ENCODE measurements around the gene GPC6. TPM values are rescaled to one million over a fixed set of nuclear protein-coding genes. Genes with fewer than 3 reads are reported as not detected.

Gene GPC6
- total and polyA plus RNA-seq, 2 experiments from 2014 or later, result 26.0 to 92.8 TPM

- Histone ChIP-seq H3K36me3 (replicated peaks; ENCODE audit: insufficient read depth, low read depth) (no peaks in the 10 kb centered on the region), H3K79me2 (no peaks in the 10 kb centered on the region), H3K4me3 (no peak overlapping the region), H3K27ac (no peak overlapping the region), H3K4me1 (ENCODE audit: insufficient read depth) (peaks cover 26% of the 10 kb centered on the region), H3K9me2 (replicated peaks; ENCODE audit: insufficient read depth) (no peaks in the 10 kb centered on the region), H3K4me2 (peak overlapping the region; percentile 40), H2AFZ (no peak overlapping the region), H3K27me3 (no peaks in the 10 kb centered on the region), H4K20me1 (ENCODE audit: insufficient read depth, poor library complexity, severe bottlenecking) (no peaks in the 10 kb centered on the region), H3K9me3 (ENCODE audit: low read depth) (no peaks in the 10 kb centered on the region)
- WGBS (ENCODE audit: low lambda C conversion rate, missing lambda C conversion rate), result 44% methylated on average over 6 of the region's 7 CpGs
- no peak for DNase-seq (ENCODE audit: low spot score)
- TF ChIP-seq EZH2 (IDR thresholded peaks at IDR 0.05; ENCODE audit: borderline replicate concordance) (no peak), CTCF (IDR thresholded peaks at IDR 0.05; ENCODE audit: poor library complexity) (no peak), EZH2phosphoT487 (IDR thresholded peaks at IDR 0.05; ENCODE audit: low read depth, severe bottlenecking, unreplicated experiment) (no peak)
Observed at GRCh38 chr13:94033830-94034642, 807.4 kb downstream of the GPC6 start.

- Histone ChIP-seq H3K4me3 (no peak overlapping the region), H3K4me2 (no peak overlapping the region), H3K9me3 (ENCODE audit: low read depth) (no peaks in the 10 kb centered on the region), H4K20me1 (ENCODE audit: insufficient read depth, poor library complexity, severe bottlenecking) (no peaks in the 10 kb centered on the region), H3K36me3 (replicated peaks; ENCODE audit: insufficient read depth, low read depth) (no peaks in the 10 kb centered on the region), H3K27ac (no peak overlapping the region), H3K9me2 (replicated peaks; ENCODE audit: insufficient read depth) (no peaks in the 10 kb centered on the region), H3K27me3 (no peaks in the 10 kb centered on the region), H2AFZ (no peak overlapping the region), H3K79me2 (no peaks in the 10 kb centered on the region), H3K4me1 (ENCODE audit: insufficient read depth) (no peaks in the 10 kb centered on the region)
- WGBS (ENCODE audit: low lambda C conversion rate, missing lambda C conversion rate), result 86% methylated on average over 5 of the region's 5 CpGs
- DNase-seq (ENCODE audit: low spot score), result no peak
- TF ChIP-seq EZH2phosphoT487 (IDR thresholded peaks at IDR 0.05; ENCODE audit: low read depth, severe bottlenecking, unreplicated experiment) (no peak), EZH2 (IDR thresholded peaks at IDR 0.05; ENCODE audit: borderline replicate concordance) (no peak), CTCF (IDR thresholded peaks at IDR 0.05; ENCODE audit: poor library complexity) (no peak)
Observed at GRCh38 chr13:94050039-94050438, 823.4 kb downstream of the GPC6 start.

- H3K4me1 ChIP-seq (ENCODE audit: insufficient read depth), result no peaks in the 10 kb centered on the region
- no peak overlapping the region for H3K4me3 ChIP-seq
- H3K27me3 ChIP-seq, result no peaks in the 10 kb centered on the region
- no peaks in the 10 kb centered on the region for H3K9me2 ChIP-seq (replicated peaks; ENCODE audit: insufficient read depth)
- H3K9me3 ChIP-seq (ENCODE audit: low read depth), result no peaks in the 10 kb centered on the region
- no peaks in the 10 kb centered on the region for H3K36me3 ChIP-seq (replicated peaks; ENCODE audit: insufficient read depth, low read depth)
- H4K20me1 ChIP-seq (ENCODE audit: insufficient read depth, poor library complexity, severe bottlenecking), result no peaks in the 10 kb centered on the region
- TF ChIP-seq CTCF (IDR thresholded peaks at IDR 0.05; ENCODE audit: poor library complexity), result no peak
- TF ChIP-seq EZH2 (IDR thresholded peaks at IDR 0.05; ENCODE audit: borderline replicate concordance), result no peak
- TF ChIP-seq EZH2phosphoT487 (IDR thresholded peaks at IDR 0.05; ENCODE audit: low read depth, severe bottlenecking, unreplicated experiment), result no peak
- H3K27ac ChIP-seq, result no peak overlapping the region
- H3K79me2 ChIP-seq, result no peaks in the 10 kb centered on the region
- no peak overlapping the region for H3K4me2 ChIP-seq
- no peak overlapping the region for H2AFZ ChIP-seq
- 95% methylated on average over 2 of the region's 2 CpGs for WGBS (ENCODE audit: low lambda C conversion rate, missing lambda C conversion rate)
- DNase-seq (ENCODE audit: low spot score), result no peak
Observed at GRCh38 chr13:94050686-94051085, 824.1 kb downstream of the GPC6 start.
